Neural progenitor cell (in vitro differentiated cells): ENCODE data around the gene BIK. TPM values are rescaled to one million over a fixed set of nuclear protein-coding genes. Genes with fewer than 3 reads are reported as not detected.

Experiments
- DNase-seq: peaks from one replicate; pipeline ENCODE4 v3.0.0-alpha.2; 2016; ENCODE audit warnings: low spot score
- H2AFZ ChIP-seq: fragments of 200-600 bp; sonication (generic); replicated peaks from 2 replicates; pipeline ENCODE4 v1.6.1; 2016; ENCODE audit warnings: antibody characterized with exemption
- H3F3A ChIP-seq: fragments of 200-600 bp; sonication (generic); 2 replicates; pipeline ENCODE4 v1.6.1; 2016; ENCODE audit warnings: antibody characterized with exemption, low read depth
- H3K27ac ChIP-seq: fragments of 200-600 bp; sonication (generic); 2 replicates; pipeline ENCODE4 v1.5.1; 2016; ENCODE audit warnings: mild to moderate bottlenecking
- H3K27me3 ChIP-seq: fragments of 200-600 bp; sonication (generic); 2 replicates; pipeline ENCODE4 v1.6.1; 2016; ENCODE audit warnings: mild to moderate bottlenecking, moderate library complexity
- H3K36me3 ChIP-seq: fragments of 200-600 bp; sonication (generic); 2 replicates; pipeline ENCODE4 v1.5.1; 2016
- H3K4me1 ChIP-seq: fragments of 200-600 bp; sonication (generic); 2 replicates; pipeline ENCODE4 v1.6.1; 2016; ENCODE audit warnings: mixed run types
- H3K4me2 ChIP-seq: fragments of 200-600 bp; sonication (generic); 2 replicates; pipeline ENCODE4 v1.6.1; 2016
- H3K4me3 ChIP-seq: fragments of 200-600 bp; sonication (generic); 2 replicates; pipeline ENCODE4 v1.5.1; 2016
- H3K79me2 ChIP-seq: fragments of 200-600 bp; sonication (generic); 2 replicates; pipeline ENCODE4 v1.6.1; 2016; ENCODE audit warnings: low read depth
- H3K9ac ChIP-seq: fragments of 200-600 bp; sonication (generic); 2 replicates; pipeline ENCODE4 v1.6.1; 2016
- H3K9me3 ChIP-seq: fragments of 200-600 bp; sonication (generic); 2 replicates; pipeline ENCODE4 v1.5.1; 2016; ENCODE audit warnings: low read depth
- H4K20me1 ChIP-seq: fragments of 200-600 bp; sonication (generic); 2 replicates; pipeline ENCODE4 v1.6.1; 2016; ENCODE audit warnings: low read depth
- H3K27ac Mint-ChIP-seq: 3 replicates; pipeline ENCODE4 v1.8.0; 2021; ENCODE audit warnings: mixed read lengths
- H3K27me3 Mint-ChIP-seq: 2 replicates; pipeline ENCODE4 v1.8.0; 2022; ENCODE audit warnings: low read depth, mild to moderate bottlenecking, inconsistent platforms, moderate library complexity, mixed read lengths; ENCODE audit not compliant: insufficient read depth
- H3K36me3 Mint-ChIP-seq: 3 replicates; pipeline ENCODE4 v1.8.0; 2021; ENCODE audit warnings: mixed read lengths
- H3K4me1 Mint-ChIP-seq: 3 replicates; pipeline ENCODE4 v1.8.0; 2021; ENCODE audit warnings: mixed read lengths
- H3K4me3 Mint-ChIP-seq: 3 replicates; pipeline ENCODE4 v1.8.0; 2021; ENCODE audit warnings: mild to moderate bottlenecking, moderate library complexity, mixed read lengths
- H3K9me3 Mint-ChIP-seq: 3 replicates; pipeline ENCODE4 v1.8.0; 2020; ENCODE audit warnings: mixed read lengths
- EZH2 ChIP-seq: fragments of 200-600 bp; sonication (generic); IDR thresholded peaks from 2 replicates; pipeline ENCODE4 v1.6.1; 2017; ENCODE audit warnings: antibody characterized with exemption, mild to moderate bottlenecking, moderate library complexity
- EZH2phosphoT487 ChIP-seq: fragments of 200-600 bp; sonication (generic); IDR thresholded peaks from 2 replicates; pipeline ENCODE4 v1.6.1; 2017; ENCODE audit warnings: antibody characterized with exemption
- total RNA-seq: library from RNA; depleted of rRNA; stranded (reverse); fragments of >200 nt; gene quantifications from 2 replicates; pipeline ENCODE4 v1.2.3, GENCODE V29; 2015; ENCODE audit warnings: low replicate concordance
- TF ChIP-seq, protein P1 (sequence below): fragments of 200-600 bp; sonication (generic); IDR thresholded peaks from 2 replicates; pipeline ENCODE4 v1.5.1; 2017; ENCODE audit warnings: antibody characterized with exemption, mild to moderate bottlenecking

BIK gene
- total RNA-seq, 1 donor from 2014 or later: 2.2 TPM

DNA sequence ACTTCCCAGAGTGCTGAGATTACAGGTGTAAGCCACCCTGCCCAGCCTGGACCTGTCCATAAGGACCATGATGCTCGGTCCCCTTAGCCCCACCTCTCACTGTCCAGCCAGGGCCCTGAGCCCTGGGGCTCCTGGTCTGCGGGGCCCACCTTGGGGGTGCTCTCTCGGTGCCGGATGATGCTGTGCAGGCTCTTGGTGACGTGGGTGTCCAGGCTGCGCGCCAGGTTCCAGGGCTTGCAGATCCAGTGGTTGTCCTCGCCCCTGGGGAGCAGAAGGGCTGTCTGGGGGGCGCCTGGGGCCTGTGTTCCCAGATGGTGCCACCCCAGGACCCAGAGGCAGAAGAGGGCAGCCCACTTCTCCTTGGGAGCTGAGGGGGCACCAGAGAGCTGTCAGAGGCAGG is 63.0 kb downstream of the BIK start:
- no peaks in the 10 kb centered on the region for H3K36me3 ChIP-seq
- no peaks in the 10 kb centered on the region for H3K79me2 ChIP-seq
- H3K9ac ChIP-seq: no peak overlapping the region
- no peaks in the 10 kb centered on the region for H3K9me3 ChIP-seq
- H3K4me1 ChIP-seq: no peaks in the 10 kb centered on the region
- H3K4me1 Mint-ChIP-seq: no peaks in the 10 kb centered on the region
- no peak overlapping the region for H3K4me3 Mint-ChIP-seq
- no peaks in the 10 kb centered on the region for H3F3A ChIP-seq
- no peak overlapping the region for H3K4me2 ChIP-seq
- no peaks in the 10 kb centered on the region for H3K27me3 ChIP-seq
- no peak for DNase-seq
- H3K27ac ChIP-seq: no peak overlapping the region
- TF ChIP-seq, protein P1, sequence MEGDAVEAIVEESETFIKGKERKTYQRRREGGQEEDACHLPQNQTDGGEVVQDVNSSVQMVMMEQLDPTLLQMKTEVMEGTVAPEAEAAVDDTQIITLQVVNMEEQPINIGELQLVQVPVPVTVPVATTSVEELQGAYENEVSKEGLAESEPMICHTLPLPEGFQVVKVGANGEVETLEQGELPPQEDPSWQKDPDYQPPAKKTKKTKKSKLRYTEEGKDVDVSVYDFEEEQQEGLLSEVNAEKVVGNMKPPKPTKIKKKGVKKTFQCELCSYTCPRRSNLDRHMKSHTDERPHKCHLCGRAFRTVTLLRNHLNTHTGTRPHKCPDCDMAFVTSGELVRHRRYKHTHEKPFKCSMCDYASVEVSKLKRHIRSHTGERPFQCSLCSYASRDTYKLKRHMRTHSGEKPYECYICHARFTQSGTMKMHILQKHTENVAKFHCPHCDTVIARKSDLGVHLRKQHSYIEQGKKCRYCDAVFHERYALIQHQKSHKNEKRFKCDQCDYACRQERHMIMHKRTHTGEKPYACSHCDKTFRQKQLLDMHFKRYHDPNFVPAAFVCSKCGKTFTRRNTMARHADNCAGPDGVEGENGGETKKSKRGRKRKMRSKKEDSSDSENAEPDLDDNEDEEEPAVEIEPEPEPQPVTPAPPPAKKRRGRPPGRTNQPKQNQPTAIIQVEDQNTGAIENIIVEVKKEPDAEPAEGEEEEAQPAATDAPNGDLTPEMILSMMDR: no peak
- TF ChIP-seq EZH2: no peak
- no peak for TF ChIP-seq EZH2phosphoT487
- H3K4me3 ChIP-seq: no peak overlapping the region
- H3K27ac Mint-ChIP-seq: no peak overlapping the region
- H3K9me3 Mint-ChIP-seq: no peaks in the 10 kb centered on the region
- H3K27me3 Mint-ChIP-seq: no peaks in the 10 kb centered on the region
- H3K36me3 Mint-ChIP-seq: peaks cover 10% of the 10 kb centered on the region
- H4K20me1 ChIP-seq: no peaks in the 10 kb centered on the region
- H2AFZ ChIP-seq: no peak overlapping the region

DNA sequence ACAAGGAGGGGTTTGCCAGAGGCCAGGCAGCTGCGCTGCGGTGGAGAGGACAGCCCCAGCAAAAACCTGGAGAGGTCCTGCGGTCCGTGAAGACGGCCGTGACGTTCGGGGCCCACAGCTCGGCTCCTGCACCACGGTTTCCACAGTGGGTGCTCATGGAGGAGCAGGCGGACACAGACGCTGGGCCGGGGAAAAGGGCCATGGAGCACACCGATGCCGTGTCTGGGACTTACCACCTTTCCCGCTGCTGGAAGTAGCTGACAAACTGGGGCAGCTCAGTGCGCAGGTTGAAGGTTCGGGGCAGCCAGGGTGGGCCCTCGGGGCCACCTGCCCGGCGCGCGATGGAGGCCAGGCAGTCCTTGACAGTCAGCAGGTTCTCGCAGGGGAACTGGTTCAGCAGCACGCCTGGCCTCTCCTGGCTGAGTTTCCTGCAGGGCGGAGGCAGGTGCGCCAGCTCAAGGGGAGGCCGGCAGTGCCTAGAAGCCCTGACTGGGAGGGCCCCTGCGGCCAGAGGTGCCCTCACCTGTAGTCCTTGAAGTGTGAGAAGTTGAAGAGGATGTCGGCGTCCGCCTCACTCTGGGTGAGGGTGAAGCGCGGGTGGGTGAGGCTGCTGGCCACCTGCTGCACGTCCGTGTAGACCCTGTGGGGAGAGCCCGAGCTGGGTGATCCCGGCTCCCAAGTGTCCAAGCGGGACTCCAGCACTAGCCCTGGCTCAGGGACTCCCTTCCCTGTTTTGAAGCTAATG is 63.6 kb downstream of the BIK start:
- Histone ChIP-seq H3K27me3 (no peaks in the 10 kb centered on the region), H3K27ac (no peak overlapping the region), H3K4me2 (no peak overlapping the region), H3K4me1 (no peaks in the 10 kb centered on the region), H4K20me1 (no peaks in the 10 kb centered on the region), H3K79me2 (no peaks in the 10 kb centered on the region), H3K9ac (no peak overlapping the region), H3F3A (no peaks in the 10 kb centered on the region), H2AFZ (no peak overlapping the region), H3K36me3 (no peaks in the 10 kb centered on the region), H3K9me3 (no peaks in the 10 kb centered on the region), H3K4me3 (no peak overlapping the region)
- H3K36me3 Mint-ChIP-seq: peaks cover 12% of the 10 kb centered on the region
- H3K27ac Mint-ChIP-seq: no peak overlapping the region
- no peak for DNase-seq
- no peak overlapping the region for H3K4me3 Mint-ChIP-seq
- H3K27me3 Mint-ChIP-seq: no peaks in the 10 kb centered on the region
- H3K4me1 Mint-ChIP-seq: no peaks in the 10 kb centered on the region
- no peak for TF ChIP-seq EZH2phosphoT487
- H3K9me3 Mint-ChIP-seq: no peaks in the 10 kb centered on the region

DNA sequence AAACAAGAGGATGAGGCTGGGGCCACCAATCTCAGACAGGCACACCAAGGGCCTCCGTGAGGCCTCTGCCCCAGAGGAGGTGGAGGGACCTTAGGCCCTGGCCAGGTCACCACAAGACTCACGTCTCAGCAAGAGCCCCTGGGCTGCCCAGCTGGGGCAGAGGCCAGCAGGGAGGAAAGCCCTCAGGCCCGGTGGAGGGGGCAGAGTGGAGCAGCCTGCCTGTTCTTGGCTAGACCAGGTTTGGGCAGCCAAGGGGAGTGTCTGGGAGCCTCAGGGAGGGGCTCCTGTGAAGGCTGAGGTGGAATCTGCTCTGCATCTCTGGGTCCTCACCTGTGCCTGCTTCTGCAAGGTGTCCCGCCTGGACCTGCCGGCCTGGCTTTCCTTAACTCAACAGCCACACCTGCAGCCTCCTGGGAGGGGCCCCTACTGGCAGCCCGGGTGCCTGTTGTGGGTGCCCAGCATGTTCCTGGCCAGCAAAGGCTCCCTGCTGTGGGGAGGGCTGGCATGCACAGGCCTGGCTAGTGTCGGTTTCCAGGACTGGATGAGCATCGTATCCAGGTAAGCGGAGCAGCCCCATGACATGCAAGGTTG is 64.5 kb downstream of the BIK start:
- no peaks in the 10 kb centered on the region for H3F3A ChIP-seq
- no peak overlapping the region for H3K9ac ChIP-seq
- peaks cover 17% of the 10 kb centered on the region for H3K36me3 Mint-ChIP-seq
- no peaks in the 10 kb centered on the region for H3K4me1 ChIP-seq
- H3K4me3 Mint-ChIP-seq: no peak overlapping the region
- no peak overlapping the region for H3K4me2 ChIP-seq
- H3K4me3 ChIP-seq: no peak overlapping the region
- TF ChIP-seq EZH2phosphoT487: no peak
- H3K9me3 Mint-ChIP-seq: no peaks in the 10 kb centered on the region
- H3K4me1 Mint-ChIP-seq: no peaks in the 10 kb centered on the region
- no peaks in the 10 kb centered on the region for H3K27me3 ChIP-seq
- H3K36me3 ChIP-seq: no peaks in the 10 kb centered on the region
- H3K79me2 ChIP-seq: no peaks in the 10 kb centered on the region
- no peak overlapping the region for H3K27ac ChIP-seq
- H3K9me3 ChIP-seq: no peaks in the 10 kb centered on the region
- H3K27ac Mint-ChIP-seq: no peak overlapping the region
- DNase-seq: no peak
- H2AFZ ChIP-seq: no peak overlapping the region
- H3K27me3 Mint-ChIP-seq: no peaks in the 10 kb centered on the region
- no peaks in the 10 kb centered on the region for H4K20me1 ChIP-seq

DNA sequence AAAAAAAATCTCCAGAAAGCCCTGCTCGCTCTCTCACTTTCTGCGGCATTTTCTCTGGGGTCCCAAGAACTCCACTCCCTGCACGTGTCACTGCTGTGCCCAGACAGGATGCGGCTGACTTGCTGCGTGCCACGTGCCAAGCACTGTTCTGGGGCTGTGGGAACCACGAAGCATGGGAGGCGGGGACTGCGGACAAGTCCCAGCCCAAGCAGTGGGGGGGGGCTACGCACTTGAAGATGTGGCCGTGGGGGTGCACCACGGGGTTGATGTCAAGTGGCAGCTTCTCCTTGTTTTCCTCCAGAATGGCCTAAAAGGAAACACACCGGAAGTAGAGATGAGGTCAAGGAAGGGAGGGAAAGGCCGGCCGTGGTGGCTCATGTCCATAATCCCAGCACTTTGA is 65.5 kb downstream of the BIK start:
- no peak overlapping the region for H3K4me3 ChIP-seq
- no peak overlapping the region for H3K9ac ChIP-seq
- H3K9me3 Mint-ChIP-seq: no peaks in the 10 kb centered on the region
- H3K27ac Mint-ChIP-seq: no peak overlapping the region
- no peaks in the 10 kb centered on the region for H3K4me1 ChIP-seq
- no peaks in the 10 kb centered on the region for H3K9me3 ChIP-seq
- no peaks in the 10 kb centered on the region for H3K79me2 ChIP-seq
- H3K27me3 Mint-ChIP-seq: no peaks in the 10 kb centered on the region
- no peak for TF ChIP-seq EZH2
- TF ChIP-seq, protein P1: no peak
- no peak for TF ChIP-seq EZH2phosphoT487
- no peaks in the 10 kb centered on the region for H3K36me3 ChIP-seq
- no peak overlapping the region for H3K27ac ChIP-seq
- no peak for DNase-seq
- no peaks in the 10 kb centered on the region for H3K27me3 ChIP-seq
- H3F3A ChIP-seq: no peaks in the 10 kb centered on the region
- no peak overlapping the region for H2AFZ ChIP-seq
- no peak overlapping the region for H3K4me2 ChIP-seq
- H3K4me3 Mint-ChIP-seq: no peak overlapping the region
- peaks cover 16% of the 10 kb centered on the region for H3K36me3 Mint-ChIP-seq
- no peaks in the 10 kb centered on the region for H4K20me1 ChIP-seq
- no peaks in the 10 kb centered on the region for H3K4me1 Mint-ChIP-seq
